ENCODE data around the gene CHMP4B.

DNA sequence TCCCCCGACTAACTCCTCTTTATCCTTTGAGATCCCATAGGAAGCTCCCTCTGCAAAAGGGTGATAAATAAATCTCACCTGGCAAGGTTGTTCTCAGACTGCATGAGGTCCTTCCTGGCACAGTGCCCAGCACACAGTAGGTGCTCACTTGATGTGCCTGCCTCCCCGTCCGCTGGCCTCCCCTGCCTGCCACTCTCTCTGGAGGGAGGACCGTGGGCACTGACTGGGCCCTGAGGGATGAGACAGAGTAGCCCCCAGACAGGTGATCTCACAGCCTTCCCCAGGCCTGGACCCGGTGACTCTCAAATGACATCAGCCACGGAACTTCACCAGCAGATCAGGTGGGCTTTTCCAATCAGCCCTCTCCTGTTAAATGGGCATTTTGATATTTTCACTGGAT is 57.4 kb downstream of the CHMP4B start:
- TF ChIP-seq, protein P1, sequence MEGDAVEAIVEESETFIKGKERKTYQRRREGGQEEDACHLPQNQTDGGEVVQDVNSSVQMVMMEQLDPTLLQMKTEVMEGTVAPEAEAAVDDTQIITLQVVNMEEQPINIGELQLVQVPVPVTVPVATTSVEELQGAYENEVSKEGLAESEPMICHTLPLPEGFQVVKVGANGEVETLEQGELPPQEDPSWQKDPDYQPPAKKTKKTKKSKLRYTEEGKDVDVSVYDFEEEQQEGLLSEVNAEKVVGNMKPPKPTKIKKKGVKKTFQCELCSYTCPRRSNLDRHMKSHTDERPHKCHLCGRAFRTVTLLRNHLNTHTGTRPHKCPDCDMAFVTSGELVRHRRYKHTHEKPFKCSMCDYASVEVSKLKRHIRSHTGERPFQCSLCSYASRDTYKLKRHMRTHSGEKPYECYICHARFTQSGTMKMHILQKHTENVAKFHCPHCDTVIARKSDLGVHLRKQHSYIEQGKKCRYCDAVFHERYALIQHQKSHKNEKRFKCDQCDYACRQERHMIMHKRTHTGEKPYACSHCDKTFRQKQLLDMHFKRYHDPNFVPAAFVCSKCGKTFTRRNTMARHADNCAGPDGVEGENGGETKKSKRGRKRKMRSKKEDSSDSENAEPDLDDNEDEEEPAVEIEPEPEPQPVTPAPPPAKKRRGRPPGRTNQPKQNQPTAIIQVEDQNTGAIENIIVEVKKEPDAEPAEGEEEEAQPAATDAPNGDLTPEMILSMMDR (IDR thresholded peaks at IDR 0.05), result no peak
- TF ChIP-seq, protein P2, sequence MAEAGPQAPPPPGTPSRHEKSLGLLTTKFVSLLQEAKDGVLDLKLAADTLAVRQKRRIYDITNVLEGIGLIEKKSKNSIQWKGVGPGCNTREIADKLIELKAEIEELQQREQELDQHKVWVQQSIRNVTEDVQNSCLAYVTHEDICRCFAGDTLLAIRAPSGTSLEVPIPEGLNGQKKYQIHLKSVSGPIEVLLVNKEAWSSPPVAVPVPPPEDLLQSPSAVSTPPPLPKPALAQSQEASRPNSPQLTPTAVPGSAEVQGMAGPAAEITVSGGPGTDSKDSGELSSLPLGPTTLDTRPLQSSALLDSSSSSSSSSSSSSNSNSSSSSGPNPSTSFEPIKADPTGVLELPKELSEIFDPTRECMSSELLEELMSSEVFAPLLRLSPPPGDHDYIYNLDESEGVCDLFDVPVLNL (CRISPR knock-in tag; IDR thresholded peaks at IDR 0.05; ENCODE audit: borderline replicate concordance, low read depth), result no peak
- TF ChIP-seq JUN (CRISPR knock-in tag; IDR thresholded peaks at IDR 0.05) (no peak), ELF4 (CRISPR knock-in tag; IDR thresholded peaks at IDR 0.05; ENCODE audit: low read depth) (no peak), ZBTB43 (CRISPR knock-in tag; IDR thresholded peaks at IDR 0.05) (no peak), TCF7 (CRISPR knock-in tag; IDR thresholded peaks at IDR 0.05; ENCODE audit: low read depth) (no peak), FOXJ3 (CRISPR knock-in tag; IDR thresholded peaks at IDR 0.05; ENCODE audit: borderline replicate concordance) (no peak), KAT7 (CRISPR knock-in tag; IDR thresholded peaks at IDR 0.05; ENCODE audit: borderline replicate concordance) (no peak), GABPB1 (CRISPR knock-in tag; IDR thresholded peaks at IDR 0.05) (no peak), MLX (CRISPR knock-in tag; IDR thresholded peaks at IDR 0.05) (no peak), CREM (CRISPR knock-in tag; IDR thresholded peaks at IDR 0.05) (no peak)
- TF ChIP-seq, protein P3, sequence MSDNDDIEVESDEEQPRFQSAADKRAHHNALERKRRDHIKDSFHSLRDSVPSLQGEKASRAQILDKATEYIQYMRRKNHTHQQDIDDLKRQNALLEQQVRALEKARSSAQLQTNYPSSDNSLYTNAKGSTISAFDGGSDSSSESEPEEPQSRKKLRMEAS (CRISPR knock-in tag; IDR thresholded peaks at IDR 0.05), result no peak
